IMR-90 (cell line): ENCODE measurements around the gene CFAP221. TPM values are rescaled to one million over a fixed set of nuclear protein-coding genes. Genes with fewer than 3 reads are reported as not detected.

Experiments
- ATAC-seq: fragments of 200-7000 bp; cut with Tn5 transposase; 2 replicates; pipeline ENCODE4 v1.9.1; 2020; ENCODE audit warnings: low read depth, mild to moderate bottlenecking, moderate library complexity
- BruUV-seq: library from RNA; stranded (reverse); fragments of 400-500 nt; replicated peaks from 2 replicates; lab custom pipeline; 2021; lab: Mats Ljungman, UMichigan
- CTCF ChIA-PET: fragments of 300-600 bp; formaldehyde crosslinking; extraction: SDS; loops from one replicate; lab custom pipeline; 2021; ENCODE audit warnings: antibody characterized with exemption; lab: Yijun Ruan, JAX
- POLR2A ChIA-PET: fragments of 300-600 bp; sonication (Branson Sonifier 250); formaldehyde crosslinking; loops from one replicate; lab custom pipeline; 2022; ENCODE audit warnings: antibody characterized with exemption; ENCODE audit not compliant: unreplicated experiment; lab: Charles Lee
- DNase-seq: peaks from one replicate; pipeline ENCODE4 v3.0.0; 2013
- H2AFZ ChIP-seq: replicated peaks from 2 replicates; pipeline ENCODE3; 2013; ENCODE audit warnings: low read length, mild to moderate bottlenecking; ENCODE audit not compliant: poor library complexity
- H2AK5ac ChIP-seq: 2 replicates; pipeline ENCODE4 v1.6.1; 2013; ENCODE audit warnings: low read depth, low read length, inconsistent platforms
- H2AK9ac ChIP-seq: replicated peaks from 2 replicates; pipeline ENCODE3; 2013; ENCODE audit warnings: mild to moderate bottlenecking, low read depth, low read length, moderate library complexity; ENCODE audit not compliant: poor library complexity
- H2BK120ac ChIP-seq: 2 replicates; pipeline ENCODE4 v1.6.1; 2013; ENCODE audit warnings: low read depth, low read length, inconsistent platforms
- H2BK15ac ChIP-seq: 3 replicates; pipeline ENCODE4 v1.6.1; 2013; ENCODE audit warnings: low read depth, low read length, inconsistent platforms
- H2BK20ac ChIP-seq: 2 replicates; pipeline ENCODE4 v1.6.1; 2013; ENCODE audit warnings: low read depth, mild to moderate bottlenecking, inconsistent platforms, low read length, moderate library complexity
- H2BK5ac ChIP-seq: 2 replicates; pipeline ENCODE4 v1.6.1; 2013; ENCODE audit warnings: mild to moderate bottlenecking, low read depth, low read length, inconsistent platforms; ENCODE audit not compliant: poor library complexity, severe bottlenecking
- H3K14ac ChIP-seq: replicated peaks from 2 replicates; pipeline ENCODE4 v1.6.1; 2013; ENCODE audit warnings: low read depth, low read length, inconsistent platforms
- H3K18ac ChIP-seq: 2 replicates; pipeline ENCODE4 v1.6.1; 2013; ENCODE audit warnings: low read depth, low read length, control low read depth
- H3K23ac ChIP-seq: 2 replicates; pipeline ENCODE4 v1.6.1; 2013; ENCODE audit warnings: low read depth, low read length, inconsistent platforms
- H3K27ac ChIP-seq: 2 replicates; pipeline ENCODE4 v1.5.1; 2013; ENCODE audit warnings: mild to moderate bottlenecking, control low read depth, low read length; ENCODE audit not compliant: insufficient read depth
- H3K27me3 ChIP-seq: 2 replicates; pipeline ENCODE4 v1.6.1; 2013; ENCODE audit warnings: low read length; ENCODE audit not compliant: control insufficient read depth, insufficient read depth
- H3K36me3 ChIP-seq: 2 replicates; pipeline ENCODE4 v1.6.1; 2013; ENCODE audit warnings: low read length, mixed read lengths; ENCODE audit not compliant: control insufficient read depth, insufficient read depth
- H3K4ac ChIP-seq: 2 replicates; pipeline ENCODE4 v1.6.1; 2013; ENCODE audit warnings: low read depth, low read length, inconsistent platforms
- H3K4me1 ChIP-seq: 2 replicates; pipeline ENCODE4 v1.6.1; 2013; ENCODE audit warnings: low read length, mixed read lengths; ENCODE audit not compliant: control insufficient read depth, insufficient read depth
- H3K4me2 ChIP-seq: 2 replicates; pipeline ENCODE4 v1.6.1; 2013; ENCODE audit warnings: low read depth, mild to moderate bottlenecking, control low read depth, low read length, moderate library complexity
- H3K4me3 ChIP-seq: 2 replicates; pipeline ENCODE4 v1.5.1; 2013; ENCODE audit warnings: low read depth, mild to moderate bottlenecking, control low read depth, low read length, moderate library complexity; ENCODE audit not compliant: insufficient read depth
- H3K56ac ChIP-seq: 2 replicates; pipeline ENCODE4 v1.6.1; 2013; ENCODE audit warnings: low read length, inconsistent platforms; ENCODE audit not compliant: insufficient read depth; ENCODE audit errors: extremely low read depth
- H3K79me1 ChIP-seq, 2 experiments: 2 replicates each; pipeline ENCODE4 v1.6.1; 2013; ENCODE audit warnings: low read length in 2 of 2, inconsistent platforms in 1 of 2, low read depth in 1 of 2
- H3K9ac ChIP-seq: 2 replicates; pipeline ENCODE4 v1.6.1; 2013; ENCODE audit warnings: low read depth, low read length, control low read depth
- H3K9me1 ChIP-seq: 2 replicates; pipeline ENCODE4 v1.6.1; 2013; ENCODE audit warnings: low read length, inconsistent platforms; ENCODE audit not compliant: insufficient read depth
- H3K9me3 ChIP-seq: 2 replicates; pipeline ENCODE4 v1.6.1; 2013; ENCODE audit warnings: low read length; ENCODE audit not compliant: control insufficient read depth, insufficient read depth
- H4K20me1 ChIP-seq: 2 replicates; pipeline ENCODE4 v1.6.1; 2013; ENCODE audit warnings: low read length, inconsistent platforms; ENCODE audit not compliant: insufficient read depth
- H4K5ac ChIP-seq: 2 replicates; pipeline ENCODE4 v1.6.1; 2013; ENCODE audit warnings: mild to moderate bottlenecking, low read depth, low read length, control low read depth
- H4K8ac ChIP-seq, 2 experiments: 2 replicates each; pipeline ENCODE4 v1.6.1; 2013; ENCODE audit warnings: low read depth in 2 of 2, low read length in 2 of 2, control low read depth in 1 of 2, inconsistent platforms in 1 of 2
- H4K91ac ChIP-seq: 2 replicates; pipeline ENCODE4 v1.6.1; 2013; ENCODE audit warnings: low read depth, low read length, inconsistent platforms; ENCODE audit not compliant: insufficient read depth
- BHLHE40 ChIP-seq: fragments of 150-350 bp; IDR thresholded peaks from 2 replicates; pipeline ENCODE4 v1.6.1; 2016; ENCODE audit warnings: mild to moderate bottlenecking, low read depth, low read length
- CHD1 ChIP-seq: IDR thresholded peaks from 2 replicates; pipeline ENCODE4 v1.6.1; 2012; ENCODE audit warnings: low read depth, low read length, improper control_type of control experiment
- ELK1 ChIP-seq: fragments of 150-350 bp; IDR thresholded peaks from 2 replicates; pipeline ENCODE4 v1.6.1; 2016; ENCODE audit warnings: low read depth, mild to moderate bottlenecking, low read length, moderate library complexity, borderline replicate concordance
- NFE2L2 ChIP-seq: fragments of 150-350 bp; IDR thresholded peaks from 2 replicates; pipeline ENCODE4 v1.6.1; 2016; ENCODE audit warnings: low read depth, mild to moderate bottlenecking, low read length
- SMC3 ChIP-seq: fragments of 150-350 bp; IDR thresholded peaks from 2 replicates; pipeline ENCODE4 v1.6.1; 2016; ENCODE audit warnings: low read depth, mild to moderate bottlenecking, antibody characterized with exemption, low read length, moderate library complexity
- WGBS, 2 experiments: methylation state at CpG; one replicate each; pipeline versions ENCODE4 v1.1.5 to v1.1.7; 2013; ENCODE audit warnings: missing lambda C conversion rate in 2 of 2; ENCODE audit not compliant: insufficient read length in 1 of 2; ENCODE audit errors: extremely low coverage in 2 of 2; 5-methylcytosine and 5-hydroxymethylcytosine counted together
- dilution Hi-C: fragments of 300-500 bp; cut with HindIII; formaldehyde crosslinking; loops from one replicate; pipeline ENCODE4 v1.14.3; 2018; ENCODE audit warnings: low sequenced_read_pairs; ENCODE audit not compliant: unreplicated experiment
- in situ Hi-C: fragments of 300-500 bp; cut with MboI; formaldehyde crosslinking; loops from 3 replicates; pipeline ENCODE4 v1.14.3; 2019; ENCODE audit warnings: low sequenced_read_pairs, inconsistent platforms, mixed read lengths
- intact Hi-C: fragments of 100-400 bp; cut with micrococcal nuclease; formaldehyde crosslinking; loops from 2 replicates; pipeline ENCODE4 v1.10.0; 2022
- polyA plus RNA-seq, 3 experiments: library from polyadenylated mRNA; depleted of rRNA; stranded (reverse); fragments of >200 nt; gene quantifications; 2 replicates each; pipeline ENCODE4 v1.2.3, GENCODE V29; 2012; ENCODE audit warnings: low replicate concordance in 1 of 3
- total RNA-seq: library from RNA; depleted of rRNA; stranded (reverse); fragments of >200 nt; gene quantifications from 2 replicates; pipeline ENCODE4 v1.2.3, GENCODE V29; 2012

CFAP221 gene
- total and polyA plus RNA-seq, 2 of the 4 experiments (the other 2 are of a cell fraction) = not detected

GRCh38 chr2:119702203-119702917 lies 158.1 kb downstream of the CFAP221 start:
- H2BK20ac ChIP-seq = no peak overlapping the region
- H3K36me3 ChIP-seq = no peaks in the 10 kb centered on the region
- no peak overlapping the region for H3K18ac ChIP-seq
- H2AFZ ChIP-seq = peak overlapping the region; percentile 76
- TF ChIP-seq ELK1 (no peak), CHD1 (no peak), BHLHE40 (no peak), NFE2L2 (no peak), SMC3 (no peak)
- no CpG with 5 or more reads among the region's 2 CpGs for WGBS, 2 experiments
- peaks cover 5% of the 10 kb centered on the region; the same call in 1 of the 2 replicates for H3K9me3 ChIP-seq
- POLR2A ChIA-PET = no interaction called here
- no peak overlapping the region for H2BK5ac ChIP-seq
- no peak overlapping the region for H2AK9ac ChIP-seq
- CTCF ChIA-PET = interaction anchor here (0.5 to 1.6 kb wide), 6 partner anchors 8 to 526 kb away, joined by 3 to 7 read pairs (median 3); no protein-coding TSS in a partner anchor
- no peak overlapping the region for H2AK5ac ChIP-seq
- H3K79me1 ChIP-seq = no peaks in the 10 kb centered on the region
- no peak overlapping the region for H3K4me2 ChIP-seq
- H3K9me1 ChIP-seq = no peaks in the 10 kb centered on the region
- in situ Hi-C loops = no loop called here
- ATAC-seq (no peak; the same call in 1 of the 2 replicates), DNase-seq (no peak)
- H2BK120ac ChIP-seq = no peak overlapping the region
- H3K9ac ChIP-seq = no peak overlapping the region
- H4K91ac ChIP-seq = no peak overlapping the region
- no peak overlapping the region for H4K8ac ChIP-seq
- dilution Hi-C loops = no loop called here
- BruUV-seq = no TSS peak
- no peak overlapping the region for H3K56ac ChIP-seq
- H3K23ac ChIP-seq = no peak overlapping the region
- no peak overlapping the region for H3K4ac ChIP-seq
- H3K27me3 ChIP-seq = peaks cover 20% of the 10 kb centered on the region
- H4K5ac ChIP-seq = no peak overlapping the region
- intact Hi-C loops = loop anchor here (1.0 to 10.0 kb wide), 2 partner anchors 611 to 972 kb away; no protein-coding TSS in a partner anchor
- H3K27ac ChIP-seq = no peak overlapping the region
- no peak overlapping the region for H3K4me3 ChIP-seq
- H3K14ac ChIP-seq = no peak overlapping the region
- H4K20me1 ChIP-seq = no peaks in the 10 kb centered on the region
- H3K4me1 ChIP-seq = no peaks in the 10 kb centered on the region
- H2BK15ac ChIP-seq = no peak overlapping the region
